ENCODE measurements around the gene CCNL2. TPM values are rescaled to one million over a fixed set of nuclear protein-coding genes. Genes with fewer than 3 reads are reported as not detected.

Gene CCNL2
- total RNA-seq, 2 experiments from 2014 or later, result 86.3 to 92.4 TPM

DNA sequence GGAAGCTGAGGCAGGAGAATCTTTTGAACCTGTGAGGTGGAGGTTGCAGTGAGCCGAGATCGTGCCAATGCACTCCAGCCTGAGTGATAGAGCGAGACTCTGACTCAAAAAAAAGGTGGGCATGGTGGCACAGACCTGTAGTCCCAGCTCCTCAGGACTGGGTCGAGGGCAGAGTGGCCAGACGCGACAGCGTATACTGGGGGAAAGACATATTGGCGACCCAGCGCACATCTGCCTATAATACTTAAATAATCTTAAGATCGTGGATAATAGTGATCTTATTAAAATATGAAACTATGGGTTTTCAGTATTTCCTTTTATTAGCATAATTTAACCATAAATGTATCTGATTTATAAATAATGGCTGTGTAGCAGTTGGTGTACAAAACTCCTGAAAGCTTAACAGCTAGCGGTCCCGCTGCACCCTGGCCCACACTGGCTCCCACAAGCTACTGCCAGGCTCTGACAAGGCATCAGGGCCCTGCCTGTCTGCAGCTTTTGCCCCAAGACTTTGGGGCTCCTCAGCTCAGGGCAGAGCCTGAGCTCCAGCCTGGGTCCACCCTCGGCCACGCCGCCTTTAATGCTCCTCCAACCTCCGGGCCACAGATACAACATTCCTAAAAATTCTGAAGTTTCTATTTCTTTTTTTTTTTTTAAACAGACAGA lies 21.5 kb downstream of the CCNL2 start:
- POLR2A ChIA-PET, result interaction anchor here (1.1 to 1.2 kb wide), 2 partner anchors 12 to 22 kb away, joined by 3 to 4 read pairs; partner anchors contain the start of gene CCNL2
- TF ChIP-seq, protein P1, sequence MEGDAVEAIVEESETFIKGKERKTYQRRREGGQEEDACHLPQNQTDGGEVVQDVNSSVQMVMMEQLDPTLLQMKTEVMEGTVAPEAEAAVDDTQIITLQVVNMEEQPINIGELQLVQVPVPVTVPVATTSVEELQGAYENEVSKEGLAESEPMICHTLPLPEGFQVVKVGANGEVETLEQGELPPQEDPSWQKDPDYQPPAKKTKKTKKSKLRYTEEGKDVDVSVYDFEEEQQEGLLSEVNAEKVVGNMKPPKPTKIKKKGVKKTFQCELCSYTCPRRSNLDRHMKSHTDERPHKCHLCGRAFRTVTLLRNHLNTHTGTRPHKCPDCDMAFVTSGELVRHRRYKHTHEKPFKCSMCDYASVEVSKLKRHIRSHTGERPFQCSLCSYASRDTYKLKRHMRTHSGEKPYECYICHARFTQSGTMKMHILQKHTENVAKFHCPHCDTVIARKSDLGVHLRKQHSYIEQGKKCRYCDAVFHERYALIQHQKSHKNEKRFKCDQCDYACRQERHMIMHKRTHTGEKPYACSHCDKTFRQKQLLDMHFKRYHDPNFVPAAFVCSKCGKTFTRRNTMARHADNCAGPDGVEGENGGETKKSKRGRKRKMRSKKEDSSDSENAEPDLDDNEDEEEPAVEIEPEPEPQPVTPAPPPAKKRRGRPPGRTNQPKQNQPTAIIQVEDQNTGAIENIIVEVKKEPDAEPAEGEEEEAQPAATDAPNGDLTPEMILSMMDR (IDR thresholded peaks at IDR 0.05), result no peak
- no peaks in the 10 kb centered on the region for H3K27me3 Mint-ChIP-seq
- peaks cover 9% of the 10 kb centered on the region for H3K36me3 Mint-ChIP-seq (ENCODE audit: low read depth)
- intact Hi-C loops (cut with micrococcal nuclease), result no loop called here
- CTCF ChIA-PET, result interaction anchor here (1.5 to 1.8 kb wide), 3 partner anchors 22 to 255 kb away, joined by 3 to 6 read pairs (median 6); partner anchors contain the start of gene CCNL2
- H3K9me3 Mint-ChIP-seq, result no peaks in the 10 kb centered on the region
- DNase-seq, result no peak
- no peak overlapping the region for H3K4me3 Mint-ChIP-seq
- peaks cover 15% of the 10 kb centered on the region for H3K4me1 Mint-ChIP-seq (ENCODE audit: low read depth)
- ATAC-seq, result no peak
- no peak overlapping the region for H3K27ac Mint-ChIP-seq

- CTCF ChIA-PET, result no interaction called here
- Mint-ChIP-seq H3K4me1 (ENCODE audit: low read depth) (peaks cover 21% of the 10 kb centered on the region), H3K9me3 (no peaks in the 10 kb centered on the region), H3K27me3 (no peaks in the 10 kb centered on the region), H3K4me3 (peak overlapping the region; percentile 86), H3K27ac (peak overlapping the region; percentile 43), H3K36me3 (ENCODE audit: low read depth) (peaks cover 9% of the 10 kb centered on the region)
- TF ChIP-seq, protein P1 (IDR thresholded peaks at IDR 0.05), result no peak
- intact Hi-C loops (cut with micrococcal nuclease), result no loop called here
- DNase-seq (no peak), ATAC-seq (no peak)
- POLR2A ChIA-PET, result interaction anchor here (1.2 to 3.1 kb wide), 2 partner anchors 23 kb away, joined by 4 to 24 read pairs; partner anchors contain the start of gene CCNL2
Measured at GRCh38 chr1:1376551-1377226, 22.4 kb downstream of the CCNL2 start.

DNA sequence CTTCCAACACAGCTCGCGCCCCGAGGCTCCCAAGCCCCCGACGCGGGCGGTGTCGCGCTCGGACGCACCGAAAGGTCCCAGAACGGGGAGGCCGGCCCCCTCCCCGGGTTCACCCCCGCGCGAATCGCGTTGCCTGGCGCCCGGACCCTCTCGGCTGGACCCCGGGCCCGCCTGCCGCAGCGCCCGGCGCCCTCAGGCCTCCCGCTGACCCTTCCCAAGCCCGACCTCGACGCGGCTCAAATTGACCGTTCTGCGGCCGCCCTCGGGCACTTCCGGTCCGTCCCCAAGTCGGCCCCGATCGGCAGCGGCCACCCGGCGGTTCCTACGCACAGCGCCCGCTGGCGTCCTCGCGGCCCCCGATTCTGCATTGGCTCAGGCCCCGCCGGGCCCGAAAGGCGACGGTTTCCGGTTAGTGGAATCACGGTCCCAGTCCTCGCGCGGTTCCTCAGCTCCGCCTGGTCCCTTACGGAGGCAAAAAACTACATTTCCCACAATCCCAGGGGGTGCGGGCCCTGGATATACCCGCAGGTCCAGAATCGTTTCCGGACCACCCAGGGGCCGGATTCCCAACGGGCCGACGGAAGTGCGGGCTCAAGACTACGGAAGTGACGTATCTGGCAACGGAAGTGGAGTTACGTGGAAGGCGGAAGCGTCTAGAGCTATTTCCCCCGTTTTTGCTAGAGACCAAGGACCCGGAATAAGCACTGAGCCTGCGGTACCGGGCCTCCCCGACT lies 24.0 kb downstream of the CCNL2 start, which contains the start of gene AURKAIP1:
TSS of gene AURKAIP1 (minus strand) at position 279 of the 734 bp plus-strand sequence. CDS start 451 bp downstream, outside the sequence.
- ChIA-PET CTCF (interaction anchor here (1.0 to 2.3 kb wide), 5 partner anchors 24 to 260 kb away, joined by 3 to 12 read pairs (median 4); partner anchors contain the start of gene CCNL2), POLR2A (interaction anchor here (0.6 to 3.1 kb wide), 13 partner anchors 11 to 362 kb away, joined by 3 to 24 read pairs (median 4); partner anchors contain the start of genes CCNL2, ISG15 and MRPL20)
- Mint-ChIP-seq H3K4me1 (ENCODE audit: low read depth) (peaks cover 31% of the 10 kb centered on the region), H3K9me3 (no peaks in the 10 kb centered on the region), H3K36me3 (ENCODE audit: low read depth) (peaks cover 9% of the 10 kb centered on the region), H3K27ac (peak within 1 kb of the TSS; percentile 96), H3K4me3 (peak within 1 kb of the TSS; percentile 86), H3K27me3 (no peaks in the 10 kb centered on the region)
- peak; percentile 99 for DNase-seq
- intact Hi-C loops (cut with micrococcal nuclease), result no loop called here
- ATAC-seq, result peak; percentile 91
- TF ChIP-seq, protein P1 (IDR thresholded peaks at IDR 0.05), result no peak

DNA sequence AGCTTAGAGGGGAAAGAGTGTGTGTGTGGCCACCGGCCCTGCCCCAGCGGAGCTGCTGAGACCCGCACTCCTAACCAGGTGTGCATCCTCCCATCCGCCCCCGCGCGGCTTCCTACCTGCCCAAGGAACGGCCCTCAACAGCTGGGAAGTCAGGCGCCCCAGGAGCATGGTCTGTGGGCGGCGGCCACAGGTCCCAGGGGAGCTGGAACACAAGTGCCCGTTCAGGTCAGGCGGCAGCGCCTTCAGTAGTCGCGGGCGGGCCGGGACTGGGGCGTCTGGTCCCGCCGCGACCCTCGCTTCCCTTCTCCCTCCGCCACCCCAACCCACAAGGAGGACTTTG lies 24.6 kb downstream of the CCNL2 start:
- no peak for ATAC-seq

More for the DNA sequence above, 24.6 kb downstream of the CCNL2 start:
- H3K27me3 Mint-ChIP-seq, result no peaks in the 10 kb centered on the region
- H3K27ac Mint-ChIP-seq, result peak overlapping the region; percentile 96
- POLR2A ChIA-PET, result interaction anchor here (0.8 to 3.1 kb wide), 11 partner anchors 12 to 361 kb away, joined by 3 to 24 read pairs (median 4); partner anchors contain the start of genes CCNL2, ISG15 and MRPL20
- no peaks in the 10 kb centered on the region for H3K9me3 Mint-ChIP-seq
- no peak for DNase-seq
- TF ChIP-seq, protein P1 (IDR thresholded peaks at IDR 0.05), result no peak
- intact Hi-C loops (cut with micrococcal nuclease), result no loop called here
- peaks cover 9% of the 10 kb centered on the region for H3K36me3 Mint-ChIP-seq (ENCODE audit: low read depth)
- peaks cover 31% of the 10 kb centered on the region for H3K4me1 Mint-ChIP-seq (ENCODE audit: low read depth)
- CTCF ChIA-PET, result interaction anchor here (1.0 to 5.3 kb wide), 4 partner anchors 22 to 260 kb away, joined by 3 to 40 read pairs (median 10); partner anchors contain the start of gene CCNL2
- peak overlapping the region; percentile 86 for H3K4me3 Mint-ChIP-seq

Data from activated CD8-positive, alpha-beta T cell treated with anti-CD3 and anti-CD28 coated beads for 36 hours (primary cell).